Caki2 (cell line): Measurements from ENCODE around the gene SLC17A4. TPM values are rescaled to one million over a fixed set of nuclear protein-coding genes. Genes with fewer than 3 reads are reported as not detected.
A peak's percentile ranks its signal among the peaks of the same experiment; 100 is the strongest.

Experiments used
- DNase-seq: peaks from one replicate; pipeline ENCODE4 v3.0.0-alpha.2; 2015; ENCODE audit warnings: low read depth
- in situ Hi-C: cut with HindIII; loops from 2 replicates; pipeline ENCODE4 v1.10.0; 2016; ENCODE audit warnings: low sequenced_read_pairs, low pct_unique_long_range_greater_than_20kb, mixed read lengths
- total RNA-seq: library from RNA; depleted of rRNA; stranded (reverse); fragments of >200 nt; shearing (Covaris generic); gene quantifications from 2 replicates; pipeline ENCODE4 v1.2.3, GENCODE V29; 2014; ENCODE audit warnings: low replicate concordance; rRNA removed

The SLC17A4 gene
- total RNA-seq, 1 experiment from 2014 or later, result not detected

DNA sequence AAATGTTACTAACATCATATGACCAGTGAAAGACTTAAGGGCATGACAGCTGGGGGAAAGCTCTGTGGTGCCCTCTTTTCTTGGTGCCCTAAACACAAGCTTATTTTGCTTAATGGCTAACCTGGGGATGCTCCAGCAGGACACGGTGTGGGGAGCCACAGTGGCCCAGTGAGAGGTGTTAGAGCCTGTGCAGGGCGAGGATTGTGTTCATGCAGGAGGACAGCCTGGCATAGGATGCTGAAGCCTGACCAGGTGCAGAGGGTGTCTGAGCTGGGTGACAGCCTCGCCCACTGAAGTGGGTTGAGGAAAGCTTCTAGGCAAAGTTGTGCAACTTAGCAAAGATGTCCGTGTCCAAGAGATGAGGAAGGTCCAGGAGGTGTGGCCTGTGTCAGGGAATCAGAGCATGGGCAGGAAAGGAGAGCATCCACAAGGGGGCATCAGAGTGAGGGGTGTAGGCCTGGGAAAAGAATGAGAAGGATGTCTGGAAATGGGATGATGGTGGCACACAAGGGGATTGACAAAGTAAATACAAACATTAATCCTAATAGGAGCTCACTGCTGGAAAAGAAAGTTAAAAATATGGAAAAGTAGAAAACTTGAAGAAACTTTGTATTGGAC, 33.9 kb downstream of the SLC17A4 start:
- in situ Hi-C loops, result no loop called here
- peak; percentile 25 for DNase-seq

DNA sequence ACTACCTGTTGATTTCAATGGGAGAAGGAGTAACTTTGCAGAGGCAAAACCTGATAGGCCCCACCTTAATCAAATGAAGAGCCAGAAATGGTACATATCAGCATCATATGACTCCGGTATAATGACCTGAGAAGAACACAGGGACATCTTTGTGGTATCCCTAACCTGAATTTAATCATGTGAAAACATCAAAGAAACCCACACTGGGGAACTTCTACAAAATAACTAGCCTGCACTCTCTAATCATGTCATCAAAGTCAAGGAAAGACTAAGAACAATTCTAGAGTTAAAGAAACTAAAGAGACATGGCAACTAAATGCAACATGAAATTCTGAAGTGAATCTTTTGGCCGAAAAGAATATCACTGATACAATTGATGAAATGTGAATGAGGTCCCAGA, 34.9 kb downstream of the SLC17A4 start:
- DNase-seq, result no peak
- in situ Hi-C loops, result no loop called here

DNA sequence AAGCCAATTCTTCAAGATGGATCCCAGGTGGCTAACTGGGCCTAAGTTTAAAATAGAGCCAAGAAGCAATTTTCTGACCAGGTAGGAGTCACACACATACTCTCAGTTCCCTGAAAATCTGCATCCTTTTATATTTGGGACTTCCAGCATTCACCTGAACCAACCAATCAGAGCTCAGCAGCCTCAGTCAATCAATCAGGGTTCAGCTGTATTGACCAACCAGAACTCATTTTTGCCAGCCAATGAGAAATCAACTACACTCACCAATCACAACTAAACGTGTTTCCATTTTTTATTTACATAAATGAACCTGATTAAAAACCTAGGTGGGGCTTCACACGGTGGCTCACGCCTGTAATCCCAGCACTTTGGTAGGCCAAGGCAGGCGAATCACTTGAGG, 37.5 kb downstream of the SLC17A4 start:
- DNase-seq, result no peak
- in situ Hi-C loops, result no loop called here

DNA sequence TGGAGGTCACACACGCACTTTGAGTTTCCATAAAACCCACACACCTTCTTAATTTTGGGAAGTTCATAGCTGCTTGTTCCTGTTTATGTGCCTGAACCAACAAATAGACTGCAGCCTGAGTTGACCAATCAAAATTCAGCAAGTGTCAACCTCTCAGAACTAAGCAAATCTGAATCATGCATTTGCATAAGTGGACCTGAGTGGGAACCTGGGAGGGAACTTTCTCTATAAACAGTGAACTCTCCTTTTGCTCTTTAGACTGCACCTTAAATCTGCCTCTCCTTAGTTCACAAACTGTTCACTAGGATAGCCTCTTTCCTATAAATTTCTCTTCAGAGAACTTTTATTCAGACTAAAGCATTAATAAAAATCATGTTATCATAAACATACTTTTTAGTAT, 39.4 kb downstream of the SLC17A4 start:
- DNase-seq, result no peak
- in situ Hi-C loops, result no loop called here

DNA sequence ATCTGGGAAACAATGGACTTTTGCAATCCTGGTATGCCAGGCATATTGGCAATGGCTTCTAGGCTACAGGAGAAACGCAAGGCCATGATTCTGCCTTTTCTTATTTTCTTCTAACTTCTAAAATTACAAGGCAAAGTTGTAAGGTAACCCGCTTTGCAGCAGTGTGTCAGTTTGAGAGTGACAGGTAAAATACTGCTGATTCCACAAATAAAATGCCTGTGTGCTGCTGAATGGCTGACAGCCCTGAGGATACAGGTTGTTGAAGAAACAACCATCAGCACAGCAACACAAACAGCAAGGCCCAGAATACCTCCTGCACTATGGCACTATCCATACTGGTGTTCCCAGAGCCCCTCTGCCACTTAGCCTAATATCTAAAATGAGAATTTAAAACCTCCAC, 40.2 kb downstream of the SLC17A4 start:
- no peak for DNase-seq
- in situ Hi-C loops, result no loop called here

DNA sequence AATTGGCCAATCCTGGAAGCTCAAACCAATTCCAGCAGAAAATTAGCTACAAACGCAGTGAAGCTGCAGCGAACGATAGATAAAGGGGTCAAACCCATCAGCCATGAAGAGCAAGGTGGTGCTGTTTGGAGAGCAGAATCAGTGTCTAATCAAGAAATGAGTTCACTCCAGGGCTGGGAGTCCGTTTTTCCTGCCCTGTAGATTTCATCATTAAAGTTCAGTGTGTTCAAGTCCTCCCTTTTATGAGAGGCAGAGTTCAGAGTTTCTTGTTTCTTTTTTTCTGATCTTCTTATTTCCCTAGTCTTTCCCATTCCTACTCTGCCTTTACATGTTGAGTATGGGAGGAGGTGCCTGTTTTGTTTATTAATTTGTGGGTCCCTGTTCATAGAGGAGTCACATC, 46.9 kb downstream of the SLC17A4 start:
- in situ Hi-C loops, result no loop called here
- DNase-seq, result no peak

DNA sequence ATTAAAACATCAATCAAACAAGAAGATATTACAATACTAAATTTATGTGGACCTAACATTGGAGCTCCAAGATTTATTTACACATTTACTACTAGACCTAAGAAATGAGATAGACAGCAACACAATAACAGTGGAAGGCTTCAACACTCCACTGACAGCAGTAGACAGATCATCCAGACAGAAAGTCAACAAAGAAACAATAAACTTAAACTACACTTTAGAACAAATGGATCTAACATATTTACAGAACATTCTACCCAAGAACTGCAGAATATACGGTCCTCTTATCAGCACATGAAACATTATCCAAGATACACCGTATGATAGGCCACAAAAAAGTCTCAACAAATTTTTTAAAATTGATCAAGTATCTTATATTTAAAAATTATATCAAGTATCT, 50.3 kb downstream of the SLC17A4 start:
- in situ Hi-C loops, result no loop called here
- no peak for DNase-seq

DNA sequence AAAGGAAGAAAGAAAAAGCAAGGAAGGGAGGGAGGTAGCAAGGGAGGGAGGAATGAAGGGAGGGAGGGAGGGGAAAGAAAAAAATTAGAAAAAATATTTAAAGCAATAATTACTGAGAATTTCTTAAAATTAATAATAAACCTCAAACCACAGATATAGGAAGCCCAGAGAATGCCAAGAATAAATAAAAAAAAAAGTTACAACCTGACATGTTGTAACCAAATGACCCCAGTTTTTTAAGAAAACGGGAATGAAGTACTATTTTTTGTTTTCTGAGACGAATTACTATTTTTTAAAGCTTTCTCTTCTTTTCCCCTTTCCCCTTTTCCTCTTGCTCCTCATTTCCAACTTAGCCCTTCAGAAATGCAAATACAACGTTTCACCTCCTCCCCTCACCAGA, 60.7 kb downstream of the SLC17A4 start:
- no peak for DNase-seq
- in situ Hi-C loops, result no loop called here

DNA sequence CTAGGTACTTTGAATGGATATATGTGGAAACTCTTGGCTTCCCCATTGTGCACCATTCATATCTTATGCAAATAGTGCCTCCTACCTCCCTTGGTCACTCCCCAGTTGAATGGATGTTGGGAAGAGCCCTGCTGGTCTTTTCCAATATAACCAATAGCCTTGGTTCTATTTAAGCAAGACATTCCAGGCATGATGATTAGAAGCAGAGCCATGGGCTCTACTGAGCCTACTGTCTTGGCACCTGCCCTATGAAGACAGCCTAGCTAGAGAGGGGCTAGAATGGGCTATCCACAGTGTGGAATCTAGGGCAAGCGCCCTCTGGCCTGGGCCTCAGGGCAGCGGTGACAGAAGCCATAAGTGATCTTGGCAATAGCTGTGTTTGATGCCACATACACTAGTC, 61.7 kb downstream of the SLC17A4 start:
- no peak for DNase-seq
- in situ Hi-C loops, result no loop called here

DNA sequence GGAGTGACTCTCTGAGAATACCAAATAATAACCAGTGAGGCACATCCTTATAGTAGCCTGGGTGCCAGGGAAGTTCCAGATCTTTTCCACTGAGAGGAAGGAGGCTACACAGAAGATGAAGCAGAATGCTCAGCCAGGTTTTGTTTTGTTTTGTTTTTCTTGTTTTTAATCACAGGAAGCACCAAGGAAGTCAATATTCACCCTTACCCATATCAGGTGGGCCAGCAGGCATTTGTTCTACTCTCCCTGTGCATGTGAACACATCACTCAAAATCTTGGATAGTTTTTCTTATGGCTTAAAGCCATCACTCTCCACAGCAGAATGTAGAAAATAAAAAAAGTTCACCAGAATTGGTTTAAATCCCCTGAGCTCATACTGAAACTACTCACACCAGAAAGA, 66.8 kb downstream of the SLC17A4 start:
- in situ Hi-C loops, result no loop called here
- DNase-seq, result no peak

DNA sequence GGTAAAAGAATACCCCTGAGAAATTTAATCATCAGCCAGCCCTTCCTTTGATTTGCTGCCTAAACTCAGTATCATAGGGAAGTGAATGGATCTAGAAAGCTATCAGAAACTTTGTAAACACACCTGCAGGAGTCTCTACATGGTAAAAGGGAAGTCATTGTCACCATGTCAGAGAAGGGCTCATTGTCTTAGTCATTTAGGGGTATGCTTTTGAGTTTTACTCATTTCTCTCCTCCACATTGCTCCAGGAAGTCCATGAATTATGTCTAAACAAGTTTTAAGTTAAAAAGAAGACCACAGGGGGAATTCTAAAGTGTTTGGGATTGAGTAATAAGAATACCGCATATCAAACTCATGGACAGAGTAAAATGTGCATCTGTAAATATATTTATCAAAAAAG, 74.8 kb downstream of the SLC17A4 start:
- in situ Hi-C loops, result no loop called here

DNA sequence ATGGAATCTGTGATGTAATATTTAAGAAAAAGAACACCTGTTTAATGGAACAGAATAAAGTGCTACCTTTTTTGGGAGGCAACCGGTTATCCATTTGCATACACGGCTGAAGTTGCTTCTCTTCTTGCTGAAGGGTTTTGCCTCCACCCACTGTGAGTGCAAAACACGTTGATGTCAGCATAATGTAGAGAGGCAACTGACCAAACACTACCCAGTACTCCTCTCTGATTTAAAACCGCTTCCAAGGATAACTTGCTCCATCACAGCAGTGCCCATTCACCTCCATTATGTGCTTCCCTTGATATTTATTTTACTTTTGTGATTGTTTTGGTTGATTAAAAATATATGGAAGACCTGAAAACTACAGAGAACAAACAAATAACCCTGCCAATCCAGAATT, 75.9 kb downstream of the SLC17A4 start:
- DNase-seq, result no peak
- in situ Hi-C loops, result no loop called here

More for the DNA sequence above, 74.8 kb downstream of the SLC17A4 start:
- no peak for DNase-seq

Other genes starting within 250 kb of the SLC17A4 start
- gene SCGN, start 102.5 kb upstream of the SLC17A4 start, total RNA-seq, result not detected in 2 replicates
- gene SLC17A1, start 77.3 kb downstream of the SLC17A4 start, total RNA-seq, result 0.24 and 0.64 TPM in 2 replicates
- 1.5 and 29.5 TPM in 2 replicates for gene SLC17A3, start 119.5 kb downstream of the SLC17A4 start, total RNA-seq
- not detected in 2 replicates for gene SLC17A2, start 175.9 kb downstream of the SLC17A4 start, total RNA-seq
- 5.8 and 6.7 TPM in 2 replicates for gene TRIM38, start 208.1 kb downstream of the SLC17A4 start, total RNA-seq